ENCODE measurements around the gene GLCCI1.

DNA sequence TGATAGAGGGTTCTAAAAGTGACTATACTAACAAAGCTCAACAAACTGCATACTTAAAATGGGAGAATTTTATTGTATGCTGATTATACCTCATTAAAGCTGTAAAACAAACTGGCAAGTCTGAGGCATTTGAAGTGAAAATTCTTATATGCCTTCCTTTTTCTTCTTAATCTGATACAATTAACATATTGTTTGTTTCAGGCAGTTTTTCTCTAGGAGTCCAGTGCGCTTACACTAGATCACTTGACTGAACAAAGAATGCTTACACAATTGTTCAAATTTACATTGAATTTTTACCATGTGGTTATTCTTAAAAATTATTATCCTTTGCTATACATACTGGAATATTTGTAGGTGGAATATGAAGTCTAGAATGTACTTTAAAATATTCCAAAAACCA lies 89.0 kb downstream of the GLCCI1 start:
- no peak for TF ChIP-seq EZH2 (IDR thresholded peaks at IDR 0.05; ENCODE audit: low read length)
- TF ChIP-seq, protein P1, sequence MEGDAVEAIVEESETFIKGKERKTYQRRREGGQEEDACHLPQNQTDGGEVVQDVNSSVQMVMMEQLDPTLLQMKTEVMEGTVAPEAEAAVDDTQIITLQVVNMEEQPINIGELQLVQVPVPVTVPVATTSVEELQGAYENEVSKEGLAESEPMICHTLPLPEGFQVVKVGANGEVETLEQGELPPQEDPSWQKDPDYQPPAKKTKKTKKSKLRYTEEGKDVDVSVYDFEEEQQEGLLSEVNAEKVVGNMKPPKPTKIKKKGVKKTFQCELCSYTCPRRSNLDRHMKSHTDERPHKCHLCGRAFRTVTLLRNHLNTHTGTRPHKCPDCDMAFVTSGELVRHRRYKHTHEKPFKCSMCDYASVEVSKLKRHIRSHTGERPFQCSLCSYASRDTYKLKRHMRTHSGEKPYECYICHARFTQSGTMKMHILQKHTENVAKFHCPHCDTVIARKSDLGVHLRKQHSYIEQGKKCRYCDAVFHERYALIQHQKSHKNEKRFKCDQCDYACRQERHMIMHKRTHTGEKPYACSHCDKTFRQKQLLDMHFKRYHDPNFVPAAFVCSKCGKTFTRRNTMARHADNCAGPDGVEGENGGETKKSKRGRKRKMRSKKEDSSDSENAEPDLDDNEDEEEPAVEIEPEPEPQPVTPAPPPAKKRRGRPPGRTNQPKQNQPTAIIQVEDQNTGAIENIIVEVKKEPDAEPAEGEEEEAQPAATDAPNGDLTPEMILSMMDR (optimal IDR thresholded peaks at IDR 0.05 in 1 of 3, IDR thresholded peaks at IDR 0.05 in 1 of 3, conservative IDR thresholded peaks at IDR 0.05 in 1 of 3; ENCODE audit: extremely low read depth in 1 of 3, insufficient read depth in 2 of 3, low read length in 3 of 3): no peak

All from keratinocyte (primary cell).